RWPE1 (cell line): ENCODE results near the gene PRKCH.

Experiments
- CTCF ChIA-PET: fragments of 350-600 bp; sonication (Branson Sonifier 250); formaldehyde crosslinking; extraction: SDS; loops from one replicate; lab custom pipeline; 2021; lab: Yijun Ruan, JAX
- POLR2A ChIA-PET: fragments of 400-600 bp; formaldehyde crosslinking; extraction: SDS; loops from one replicate; lab custom pipeline; 2020; ENCODE audit warnings: antibody characterized with exemption; ENCODE audit not compliant: low non-redundant PET; lab: Yijun Ruan, JAX
- DNase-seq: peaks from one replicate; pipeline ENCODE4 v3.0.0; 2012; ENCODE audit warnings: low spot score
- H3K27ac ChIP-seq: fragments of 450-650 bp; 2 replicates; pipeline ENCODE4 v1.5.1; 2017
- CTCF ChIP-seq: fragments of 450-650 bp; conservative IDR thresholded peaks from 2 replicates; pipeline ENCODE4 v1.5.1; 2017; ENCODE audit warnings: low read depth, mild to moderate bottlenecking

Gene PRKCH

DNA sequence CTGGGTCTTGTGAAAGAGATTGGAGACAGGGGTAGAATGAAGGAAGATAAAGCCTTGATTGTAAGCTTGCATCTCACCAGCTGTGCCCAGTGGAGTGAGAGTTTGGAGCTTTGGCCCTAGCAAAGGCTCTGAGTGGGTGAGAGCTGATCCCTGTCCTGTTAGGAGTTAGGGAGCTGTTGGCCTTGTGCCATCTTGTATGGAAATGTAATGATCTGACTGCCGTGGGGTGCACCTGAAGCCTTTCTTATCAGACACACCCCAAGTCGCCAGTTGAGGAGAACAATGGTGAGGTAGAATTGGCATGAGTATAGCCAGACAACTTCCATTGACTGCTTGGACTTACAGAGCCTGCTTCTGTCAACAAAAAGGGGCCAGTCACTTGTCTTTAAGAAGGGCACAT is 130.1 kb downstream of the PRKCH start:
- ChIA-PET CTCF (interaction anchor here (0.6 to 1.9 kb wide), 2 partner anchors 9 to 119 kb away, joined by 4 read pairs; no protein-coding TSS in a partner anchor), POLR2A (no interaction called here)
- TF ChIP-seq CTCF: no peak
- DNase-seq: no peak
- H3K27ac ChIP-seq: no peak overlapping the region

- ChIA-PET CTCF (interaction anchor here (0.6 to 1.9 kb wide), 3 partner anchors 9 to 1937 kb away, joined by 3 to 4 read pairs (median 4); no protein-coding TSS in a partner anchor), POLR2A (no interaction called here)
- TF ChIP-seq CTCF: no peak
- no peak overlapping the region for H3K27ac ChIP-seq
- no peak for DNase-seq
Measured at GRCh38 chr14:61451891-61452400, 130.6 kb downstream of the PRKCH start.

- TF ChIP-seq CTCF: no peak
- no peak overlapping the region for H3K27ac ChIP-seq
- no peak for DNase-seq
- ChIA-PET POLR2A (no interaction called here), CTCF (interaction anchor here (0.7 to 1.9 kb wide), 2 partner anchors 8 to 1937 kb away, joined by 3 to 4 read pairs; no protein-coding TSS in a partner anchor)
Measured at GRCh38 chr14:61452452-61452851, 131.1 kb downstream of the PRKCH start.

- ChIA-PET CTCF (no interaction called here), POLR2A (no interaction called here)
- H3K27ac ChIP-seq: no peak overlapping the region
- no peak for DNase-seq
- no peak for TF ChIP-seq CTCF
Measured at GRCh38 chr14:61453103-61453767, 131.9 kb downstream of the PRKCH start.

DNA sequence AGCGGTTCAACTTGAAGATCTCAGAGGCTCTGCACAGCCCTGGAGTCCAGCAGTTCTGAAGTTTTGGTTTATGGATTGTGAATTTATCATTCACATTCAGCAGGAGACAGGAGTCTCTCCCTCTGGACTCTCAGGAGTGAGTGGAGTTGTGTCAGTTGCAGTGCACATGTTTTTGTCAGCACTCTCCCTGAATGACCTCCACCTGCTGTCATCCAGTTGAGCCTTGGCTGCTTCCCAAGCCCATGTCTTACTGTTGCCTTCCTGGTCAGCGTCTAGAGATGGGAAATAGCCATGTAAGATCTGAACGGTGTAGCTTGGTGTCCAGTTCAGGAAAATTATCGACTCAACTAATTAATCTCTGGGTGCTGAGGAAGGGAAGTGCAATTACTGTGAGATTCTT is 133.2 kb downstream of the PRKCH start:
- DNase-seq: no peak
- TF ChIP-seq CTCF: no peak
- no peak overlapping the region for H3K27ac ChIP-seq
- CTCF ChIA-PET: no interaction called here
- POLR2A ChIA-PET: no interaction called here

DNA sequence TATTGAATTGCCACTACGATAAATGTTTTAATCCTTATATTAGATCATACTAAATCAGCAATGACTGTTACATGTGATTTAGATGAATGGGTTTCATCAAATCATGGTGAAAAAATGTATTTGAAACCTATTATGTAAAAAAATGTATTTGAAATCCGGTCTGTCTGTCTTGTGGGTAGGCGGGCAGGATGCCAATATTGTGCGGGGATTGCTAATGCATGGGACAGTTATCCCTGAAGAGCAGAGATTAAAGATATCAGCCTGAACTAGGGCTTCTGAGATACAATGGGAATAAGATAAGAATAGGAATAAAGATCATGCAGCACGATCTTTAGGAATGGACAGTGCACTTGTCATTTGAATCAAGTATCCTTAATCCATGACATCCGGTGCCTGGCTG is 134.0 kb downstream of the PRKCH start:
- DNase-seq: no peak
- CTCF ChIA-PET: interaction anchor here (0.6 kb wide), 1 partner anchor 134 kb away, joined by 3 read pairs; the partner anchor contains the start of gene PRKCH
- H3K27ac ChIP-seq: no peak overlapping the region
- TF ChIP-seq CTCF: no peak
- POLR2A ChIA-PET: no interaction called here
